GM23338 (cell line): ENCODE measurements around the gene MARK2. TPM values are rescaled to one million over a fixed set of nuclear protein-coding genes. Genes with fewer than 3 reads are reported as not detected.
A peak's percentile ranks its signal among the peaks of the same experiment; 100 is the strongest.

ENCODE experiments used
- ATAC-seq: fragments of 200-7000 bp; cut with Tn5 transposase; 3 replicates; pipeline ENCODE4 v1.9.1; 2020
- DNase-seq: peaks from one replicate; pipeline ENCODE4 v3.0.0-alpha.2; 2015; ENCODE audit warnings: low spot score
- H2AFZ ChIP-seq: fragments of 200-600 bp; sonication (generic); 2 replicates; pipeline ENCODE4 v1.8.0; 2016; ENCODE audit warnings: antibody characterized with exemption, mild to moderate bottlenecking, moderate library complexity
- H3F3A ChIP-seq: fragments of 200-600 bp; sonication (generic); replicated peaks from 2 replicates; pipeline ENCODE4 v1.8.0; 2017; ENCODE audit warnings: antibody characterized with exemption, mixed run types, low read depth
- H3K27ac ChIP-seq: fragments of 200-600 bp; sonication (generic); 2 replicates; pipeline ENCODE4 v1.6.1; 2016; ENCODE audit warnings: low read depth
- H3K27me3 ChIP-seq: fragments of 200-600 bp; sonication (generic); 2 replicates; pipeline ENCODE4 v1.8.0; 2016; ENCODE audit warnings: mild to moderate bottlenecking, mixed run types, moderate library complexity; ENCODE audit not compliant: insufficient read depth
- H3K36me3 ChIP-seq: fragments of 200-600 bp; sonication (generic); 2 replicates; pipeline ENCODE4 v1.8.0; 2016; ENCODE audit warnings: mild to moderate bottlenecking; ENCODE audit not compliant: insufficient read depth
- H3K4me1 ChIP-seq: fragments of 200-600 bp; sonication (generic); 2 replicates; pipeline ENCODE4 v1.8.0; 2016; ENCODE audit warnings: mild to moderate bottlenecking, moderate library complexity; ENCODE audit not compliant: insufficient read depth
- H3K4me2 ChIP-seq: fragments of 200-600 bp; sonication (generic); 2 replicates; pipeline ENCODE4 v1.7.1; 2017; ENCODE audit warnings: mixed run types
- H3K4me3 ChIP-seq: fragments of 200-600 bp; sonication (generic); 2 replicates; pipeline ENCODE4 v1.6.1; 2016; ENCODE audit warnings: mixed run types
- H3K79me2 ChIP-seq: fragments of 200-600 bp; sonication (generic); replicated peaks from 2 replicates; pipeline ENCODE4 v1.8.0; 2017; ENCODE audit warnings: mild to moderate bottlenecking; ENCODE audit not compliant: insufficient read depth
- H3K9me2 ChIP-seq: fragments of 200-600 bp; sonication (generic); 2 replicates; pipeline ENCODE4 v1.8.0; 2017; ENCODE audit not compliant: insufficient read depth
- H4K20me1 ChIP-seq: fragments of 200-600 bp; sonication (generic); replicated peaks from 2 replicates; pipeline ENCODE4 v1.8.0; 2017; ENCODE audit warnings: mild to moderate bottlenecking; ENCODE audit not compliant: insufficient read depth
- H3K27ac Mint-ChIP-seq: 2 replicates; pipeline ENCODE4 v1.8.0; 2020; ENCODE audit warnings: inconsistent platforms, mild to moderate bottlenecking, moderate library complexity, mixed read lengths
- H3K27me3 Mint-ChIP-seq: 3 replicates; pipeline ENCODE4 v1.8.0; 2022; ENCODE audit warnings: low read depth, mild to moderate bottlenecking, moderate library complexity, mixed read lengths, inconsistent platforms; ENCODE audit not compliant: insufficient read depth, poor library complexity
- H3K36me3 Mint-ChIP-seq: 3 replicates; pipeline ENCODE4 v1.8.0; 2021; ENCODE audit warnings: low read depth, mild to moderate bottlenecking, inconsistent platforms, moderate library complexity, mixed read lengths
- H3K4me1 Mint-ChIP-seq: 3 replicates; pipeline ENCODE4 v1.8.0; 2020; ENCODE audit warnings: mild to moderate bottlenecking, inconsistent platforms, mixed read lengths
- H3K4me3 Mint-ChIP-seq: 3 replicates; pipeline ENCODE4 v1.8.0; 2021; ENCODE audit warnings: moderate library complexity, mild to moderate bottlenecking, inconsistent platforms, mixed read lengths
- H3K9me3 Mint-ChIP-seq: 3 replicates; pipeline ENCODE4 v1.8.0; 2020; ENCODE audit warnings: moderate library complexity, mild to moderate bottlenecking, inconsistent platforms, mixed read lengths
- CREB1 ChIP-seq: fragments of 250-450 bp; sonication (Bioruptor Pico); IDR thresholded peaks from 2 replicates; pipeline ENCODE4 v1.5.0; 2020; ENCODE audit warnings: low read depth, mild to moderate bottlenecking, moderate library complexity
- CTCF ChIP-seq, 2 experiments: fragments of 200-600 bp in 1 of 2; sonication (generic) in 1 of 2; conservative IDR thresholded peaks; 2 replicates each; pipeline versions ENCODE4 v1.5.1 to v1.6.1; 2016 to 2017; ENCODE audit warnings: antibody characterized with exemption in 2 of 2, low read depth in 2 of 2, mild to moderate bottlenecking in 2 of 2, moderate library complexity in 1 of 2
- ETS1 ChIP-seq: IDR thresholded peaks from 2 replicates; pipeline ENCODE4 v1.6.1; 2016; ENCODE audit warnings: antibody characterized with exemption
- EZH2 ChIP-seq: fragments of 200-600 bp; sonication (generic); IDR thresholded peaks from one replicate; pipeline ENCODE4 v1.8.0; 2017; ENCODE audit warnings: antibody characterized with exemption, mild to moderate bottlenecking, low read depth; ENCODE audit not compliant: unreplicated experiment
- EZH2phosphoT487 ChIP-seq: fragments of 200-600 bp; sonication (generic); IDR thresholded peaks from one replicate; pipeline ENCODE4 v1.8.1; 2018; ENCODE audit warnings: antibody characterized with exemption; ENCODE audit not compliant: unreplicated experiment
- JUNB ChIP-seq: IDR thresholded peaks from one replicate; pipeline ENCODE4 v1.6.1; 2016; ENCODE audit warnings: antibody characterized with exemption; ENCODE audit not compliant: unreplicated experiment
- NANOG ChIP-seq: IDR thresholded peaks from 2 replicates; pipeline ENCODE4 v1.6.1; 2016; ENCODE audit warnings: antibody characterized with exemption, borderline replicate concordance
- POLR2AphosphoS5 ChIP-seq: IDR thresholded peaks from 2 replicates; pipeline ENCODE4 v1.6.1; 2016; ENCODE audit warnings: antibody characterized with exemption, low read depth
- REST ChIP-seq: IDR thresholded peaks from one replicate; pipeline ENCODE4 v1.6.1; 2018; ENCODE audit warnings: antibody characterized with exemption; ENCODE audit not compliant: unreplicated experiment
- STAT1 ChIP-seq: IDR thresholded peaks from one replicate; pipeline ENCODE4 v1.6.1; 2016; ENCODE audit warnings: antibody characterized with exemption; ENCODE audit not compliant: unreplicated experiment
- ZNF114 ChIP-seq: fragments of 250-450 bp; sonication (Bioruptor Pico); IDR thresholded peaks from 2 replicates; pipeline ENCODE4 v1.5.0; 2020; ENCODE audit warnings: mild to moderate bottlenecking, moderate library complexity
- ZNF331 ChIP-seq: fragments of 250-450 bp; sonication (Bioruptor Pico); IDR thresholded peaks from 2 replicates; pipeline ENCODE4 v1.5.0; 2020; ENCODE audit warnings: low read depth, mild to moderate bottlenecking, moderate library complexity
- ZNF462 ChIP-seq: fragments of 250-450 bp; sonication (Bioruptor Pico); IDR thresholded peaks from 2 replicates; pipeline ENCODE4 v1.5.0; 2020; ENCODE audit warnings: mild to moderate bottlenecking, moderate library complexity
- polyA plus RNA-seq: library from polyadenylated mRNA; unstranded; fragments of >200 nt; fragmentation: Nextera tagmentation; extraction: Ambion mirVana; gene quantifications from 2 replicates; pipeline ENCODE4 v1.2.1, GENCODE V29; 2016
- total RNA-seq: library from RNA; depleted of rRNA; stranded (reverse); fragments of >200 nt; shearing (Covaris generic); gene quantifications from 2 replicates; pipeline ENCODE4 v1.2.3, GENCODE V29; 2014

MARK2 gene
- total and polyA plus RNA-seq, 2 experiments from 2014 or later = 18.7 to 42.6 TPM

GRCh38 chr11:63875506-63876065 is 36.7 kb downstream of the MARK2 start:
- peaks cover 25% of the 10 kb centered on the region for H3K4me1 ChIP-seq
- no peak overlapping the region for H3K4me3 Mint-ChIP-seq
- DNase-seq (no peak), ATAC-seq (no peak)
- no peaks in the 10 kb centered on the region for H3K27me3 ChIP-seq
- H4K20me1 ChIP-seq = peaks cover 53% of the 10 kb centered on the region
- H3K27me3 Mint-ChIP-seq = peaks cover 8% of the 10 kb centered on the region
- H3K4me2 ChIP-seq = no peak overlapping the region
- peaks cover 4% of the 10 kb centered on the region; the same call in 1 of the 2 replicates for H3K36me3 ChIP-seq
- no peak overlapping the region for H3K4me3 ChIP-seq
- H3K27ac ChIP-seq = 0 out of 2 replicates have a peak overlapping the region, but pooled peaks have one; percentile 45
- TF ChIP-seq POLR2AphosphoS5 (no peak), CREB1 (no peak), ZNF331 (CRISPR knock-in tag) (no peak), CTCF (conservative IDR thresholded peaks at IDR 0.05; ENCODE audit: low read depth in 2 of 2) (no peak), ETS1 (no peak), ZNF114 (CRISPR knock-in tag) (no peak), REST (no peak), STAT1 (no peak), EZH2 (no peak), NANOG (no peak), ZNF462 (CRISPR knock-in tag) (no peak), EZH2phosphoT487 (no peak), JUNB (no peak)
- peaks cover 13% of the 10 kb centered on the region for H3F3A ChIP-seq
- H3K27ac Mint-ChIP-seq = no peak overlapping the region
- H3K9me2 ChIP-seq = no peaks in the 10 kb centered on the region
- H3K9me3 Mint-ChIP-seq = no peaks in the 10 kb centered on the region
- H2AFZ ChIP-seq = no peak overlapping the region
- peaks cover 55% of the 10 kb centered on the region for H3K4me1 Mint-ChIP-seq
- peaks cover 91% of the 10 kb centered on the region for H3K79me2 ChIP-seq
- 0 out of 3 replicates have a peak, but pooled peaks cover 4% of the 10 kb centered on the region for H3K36me3 Mint-ChIP-seq
